HEK293 (cell line): ENCODE measurements around the gene MAP3K8.
A peak's percentile ranks its signal among the peaks of the same experiment; 100 is the strongest.

Experiments used
- RBAK ChIP-seq: fragments of 450-650 bp; formaldehyde crosslinking; IDR thresholded peaks from 2 replicates; pipeline ENCODE4 v1.5.1; 2016; ENCODE audit warnings: missing biosample characterization, missing genetic modification characterization
- TCF7L2 ChIP-seq: IDR thresholded peaks from 2 replicates; pipeline ENCODE4 v1.6.1; 2011; ENCODE audit warnings: low read depth, mild to moderate bottlenecking, inconsistent platforms, low read length, moderate library complexity, borderline replicate concordance
- ZBTB26 ChIP-seq: fragments of 450-650 bp; formaldehyde crosslinking; optimal IDR thresholded peaks from 2 replicates; pipeline ENCODE3; 2016; ENCODE audit warnings: missing biosample characterization, mild to moderate bottlenecking, missing genetic modification characterization
- ZNF274 ChIP-seq, 2 experiments: fragments of 200-500 bp in 1 of 2; fragments of 450-650 bp in 1 of 2; sonication (Bioruptor generic) in 1 of 2; formaldehyde crosslinking in 1 of 2; IDR thresholded peaks; 2 replicates each; pipeline versions ENCODE4 v1.5.1 to v1.6.1; 2014 to 2016; ENCODE audit warnings: borderline replicate concordance in 1 of 2, inconsistent platforms in 1 of 2, low read length in 1 of 2, missing biosample characterization in 1 of 2, missing genetic modification characterization in 1 of 2
- TF ChIP-seq, protein P1 (sequence below): fragments of 450-650 bp; formaldehyde crosslinking; IDR thresholded peaks from 2 replicates; pipeline ENCODE4 v1.5.1; 2016; ENCODE audit warnings: missing biosample characterization, missing genetic modification characterization

DNA sequence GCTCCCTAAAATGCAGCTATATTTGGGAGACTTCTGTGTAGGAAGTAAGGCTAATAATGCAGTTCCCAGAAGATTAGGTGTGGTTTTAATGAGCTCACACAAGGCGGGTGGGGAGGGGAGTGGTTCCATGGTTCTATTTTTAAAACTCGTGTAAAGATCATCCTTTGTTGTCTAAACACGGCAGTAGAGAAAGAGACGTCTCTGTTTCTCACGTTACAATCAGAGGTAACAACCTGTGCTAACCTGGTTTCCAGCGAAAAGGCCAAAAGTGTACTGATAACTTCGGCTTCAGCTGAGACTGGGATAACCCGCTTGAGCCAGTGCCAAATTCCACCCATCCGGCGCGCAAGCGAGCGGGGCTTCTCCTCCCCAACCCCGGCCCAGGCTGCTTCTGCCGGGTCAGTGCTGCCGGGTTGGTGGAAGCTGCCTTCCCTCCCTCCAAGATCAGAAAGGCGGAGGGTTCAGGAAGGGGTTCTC is 2.5 kb upstream of the MAP3K8 start:
- TF ChIP-seq RBAK, result no peak
- TF ChIP-seq, protein P1, sequence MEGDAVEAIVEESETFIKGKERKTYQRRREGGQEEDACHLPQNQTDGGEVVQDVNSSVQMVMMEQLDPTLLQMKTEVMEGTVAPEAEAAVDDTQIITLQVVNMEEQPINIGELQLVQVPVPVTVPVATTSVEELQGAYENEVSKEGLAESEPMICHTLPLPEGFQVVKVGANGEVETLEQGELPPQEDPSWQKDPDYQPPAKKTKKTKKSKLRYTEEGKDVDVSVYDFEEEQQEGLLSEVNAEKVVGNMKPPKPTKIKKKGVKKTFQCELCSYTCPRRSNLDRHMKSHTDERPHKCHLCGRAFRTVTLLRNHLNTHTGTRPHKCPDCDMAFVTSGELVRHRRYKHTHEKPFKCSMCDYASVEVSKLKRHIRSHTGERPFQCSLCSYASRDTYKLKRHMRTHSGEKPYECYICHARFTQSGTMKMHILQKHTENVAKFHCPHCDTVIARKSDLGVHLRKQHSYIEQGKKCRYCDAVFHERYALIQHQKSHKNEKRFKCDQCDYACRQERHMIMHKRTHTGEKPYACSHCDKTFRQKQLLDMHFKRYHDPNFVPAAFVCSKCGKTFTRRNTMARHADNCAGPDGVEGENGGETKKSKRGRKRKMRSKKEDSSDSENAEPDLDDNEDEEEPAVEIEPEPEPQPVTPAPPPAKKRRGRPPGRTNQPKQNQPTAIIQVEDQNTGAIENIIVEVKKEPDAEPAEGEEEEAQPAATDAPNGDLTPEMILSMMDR, result no peak
- peak; percentile 24 for TF ChIP-seq ZBTB26 (tag by site-specific recombination)
- TF ChIP-seq TCF7L2, result no peak
- no peak for TF ChIP-seq ZNF274 (IDR thresholded peaks at IDR 0.05; ENCODE audit: low read length)
- TF ChIP-seq ZNF274 (tag by site-specific recombination; IDR thresholded peaks at IDR 0.05; ENCODE audit: borderline replicate concordance), result no peak
